ENCODE results near the gene PRM1. TPM values are rescaled to one million over a fixed set of nuclear protein-coding genes. Genes with fewer than 3 reads are reported as not detected.

The PRM1 gene
- total and polyA plus RNA-seq, 2 of the 13 experiments (the other 11 are each of a cell fraction or from before 2014, with no cell fraction given), result not detected

DNA sequence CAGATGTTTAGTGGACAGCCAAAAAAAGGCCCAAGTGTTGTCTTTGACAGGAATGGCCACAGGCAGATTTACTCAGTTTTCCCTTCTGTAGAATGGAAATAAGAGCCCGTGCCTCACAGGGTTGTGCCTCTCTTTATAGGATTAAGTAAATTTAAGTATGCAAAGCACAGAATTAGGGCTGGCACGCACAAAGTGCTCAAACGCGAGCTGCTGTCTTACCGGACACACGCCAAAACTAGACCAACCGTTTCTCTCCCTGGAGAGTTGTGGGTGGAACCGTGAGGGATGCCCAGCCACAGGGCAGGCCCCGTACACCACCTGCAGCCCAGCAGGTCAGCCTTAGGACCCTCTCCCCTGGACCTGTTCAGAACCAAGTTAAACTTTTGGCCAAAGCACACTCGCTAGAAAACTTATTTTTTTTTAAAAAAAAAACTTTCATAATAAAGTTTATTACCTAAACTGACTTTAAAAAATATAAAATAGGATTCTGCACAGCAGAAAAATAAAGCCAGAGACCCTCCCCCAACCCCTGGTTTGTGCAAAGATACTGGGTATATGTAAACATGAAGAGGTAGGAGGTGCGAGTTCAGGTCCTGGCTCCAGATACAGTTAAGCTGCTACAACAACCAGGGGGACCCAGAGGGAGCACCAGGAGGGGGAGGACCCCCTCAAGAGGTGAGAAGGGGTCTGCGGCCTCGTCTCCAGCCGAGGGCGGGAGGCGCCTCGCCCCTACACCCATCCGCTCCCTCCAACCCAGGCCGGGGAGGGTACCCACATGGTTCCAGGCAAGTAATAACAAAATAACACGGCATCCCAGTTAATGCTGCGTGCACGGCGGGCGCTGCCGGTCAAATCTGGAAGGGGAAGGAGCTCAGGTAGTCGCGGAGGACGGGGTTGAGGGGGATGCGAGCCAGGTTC is 26.9 kb downstream of the PRM1 start (continued):
- TF ChIP-seq, protein P1, sequence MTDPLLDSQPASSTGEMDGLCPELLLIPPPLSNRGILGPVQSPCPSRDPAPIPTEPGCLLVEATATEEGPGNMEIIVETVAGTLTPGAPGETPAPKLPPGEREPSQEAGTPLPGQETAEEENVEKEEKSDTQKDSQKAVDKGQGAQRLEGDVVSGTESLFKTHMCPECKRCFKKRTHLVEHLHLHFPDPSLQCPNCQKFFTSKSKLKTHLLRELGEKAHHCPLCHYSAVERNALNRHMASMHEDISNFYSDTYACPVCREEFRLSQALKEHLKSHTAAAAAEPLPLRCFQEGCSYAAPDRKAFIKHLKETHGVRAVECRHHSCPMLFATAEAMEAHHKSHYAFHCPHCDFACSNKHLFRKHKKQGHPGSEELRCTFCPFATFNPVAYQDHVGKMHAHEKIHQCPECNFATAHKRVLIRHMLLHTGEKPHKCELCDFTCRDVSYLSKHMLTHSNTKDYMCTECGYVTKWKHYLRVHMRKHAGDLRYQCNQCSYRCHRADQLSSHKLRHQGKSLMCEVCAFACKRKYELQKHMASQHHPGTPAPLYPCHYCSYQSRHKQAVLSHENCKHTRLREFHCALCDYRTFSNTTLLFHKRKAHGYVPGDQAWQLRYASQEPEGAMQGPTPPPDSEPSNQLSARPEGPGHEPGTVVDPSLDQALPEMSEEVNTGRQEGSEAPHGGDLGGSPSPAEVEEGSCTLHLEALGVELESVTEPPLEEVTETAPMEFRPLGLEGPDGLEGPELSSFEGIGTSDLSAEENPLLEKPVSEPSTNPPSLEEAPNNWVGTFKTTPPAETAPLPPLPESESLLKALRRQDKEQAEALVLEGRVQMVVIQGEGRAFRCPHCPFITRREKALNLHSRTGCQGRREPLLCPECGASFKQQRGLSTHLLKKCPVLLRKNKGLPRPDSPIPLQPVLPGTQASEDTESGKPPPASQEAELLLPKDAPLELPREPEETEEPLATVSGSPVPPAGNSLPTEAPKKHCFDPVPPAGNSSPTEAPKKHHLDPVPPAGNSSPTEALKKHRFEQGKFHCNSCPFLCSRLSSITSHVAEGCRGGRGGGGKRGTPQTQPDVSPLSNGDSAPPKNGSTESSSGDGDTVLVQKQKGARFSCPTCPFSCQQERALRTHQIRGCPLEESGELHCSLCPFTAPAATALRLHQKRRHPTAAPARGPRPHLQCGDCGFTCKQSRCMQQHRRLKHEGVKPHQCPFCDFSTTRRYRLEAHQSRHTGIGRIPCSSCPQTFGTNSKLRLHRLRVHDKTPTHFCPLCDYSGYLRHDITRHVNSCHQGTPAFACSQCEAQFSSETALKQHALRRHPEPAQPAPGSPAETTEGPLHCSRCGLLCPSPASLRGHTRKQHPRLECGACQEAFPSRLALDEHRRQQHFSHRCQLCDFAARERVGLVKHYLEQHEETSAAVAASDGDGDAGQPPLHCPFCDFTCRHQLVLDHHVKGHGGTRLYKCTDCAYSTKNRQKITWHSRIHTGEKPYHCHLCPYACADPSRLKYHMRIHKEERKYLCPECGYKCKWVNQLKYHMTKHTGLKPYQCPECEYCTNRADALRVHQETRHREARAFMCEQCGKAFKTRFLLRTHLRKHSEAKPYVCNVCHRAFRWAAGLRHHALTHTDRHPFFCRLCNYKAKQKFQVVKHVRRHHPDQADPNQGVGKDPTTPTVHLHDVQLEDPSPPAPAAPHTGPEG (CRISPR knock-in tag; IDR thresholded peaks at IDR 0.05), result no peak
- peak; percentile 96 for TF ChIP-seq ZC3H13 (CRISPR knock-in tag; IDR thresholded peaks at IDR 0.05)
- TF ChIP-seq, protein P2, sequence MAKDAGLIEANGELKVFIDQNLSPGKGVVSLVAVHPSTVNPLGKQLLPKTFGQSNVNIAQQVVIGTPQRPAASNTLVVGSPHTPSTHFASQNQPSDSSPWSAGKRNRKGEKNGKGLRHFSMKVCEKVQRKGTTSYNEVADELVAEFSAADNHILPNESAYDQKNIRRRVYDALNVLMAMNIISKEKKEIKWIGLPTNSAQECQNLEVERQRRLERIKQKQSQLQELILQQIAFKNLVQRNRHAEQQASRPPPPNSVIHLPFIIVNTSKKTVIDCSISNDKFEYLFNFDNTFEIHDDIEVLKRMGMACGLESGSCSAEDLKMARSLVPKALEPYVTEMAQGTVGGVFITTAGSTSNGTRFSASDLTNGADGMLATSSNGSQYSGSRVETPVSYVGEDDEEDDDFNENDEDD (CRISPR knock-in tag; IDR thresholded peaks at IDR 0.05; ENCODE audit: borderline replicate concordance), result no peak
- 0 out of 2 replicates have a peak, but pooled peaks have one; percentile 44 for TF ChIP-seq KLF15 (CRISPR knock-in tag; IDR thresholded peaks at IDR 0.05; ENCODE audit: borderline replicate concordance)
- TF ChIP-seq, protein P3, sequence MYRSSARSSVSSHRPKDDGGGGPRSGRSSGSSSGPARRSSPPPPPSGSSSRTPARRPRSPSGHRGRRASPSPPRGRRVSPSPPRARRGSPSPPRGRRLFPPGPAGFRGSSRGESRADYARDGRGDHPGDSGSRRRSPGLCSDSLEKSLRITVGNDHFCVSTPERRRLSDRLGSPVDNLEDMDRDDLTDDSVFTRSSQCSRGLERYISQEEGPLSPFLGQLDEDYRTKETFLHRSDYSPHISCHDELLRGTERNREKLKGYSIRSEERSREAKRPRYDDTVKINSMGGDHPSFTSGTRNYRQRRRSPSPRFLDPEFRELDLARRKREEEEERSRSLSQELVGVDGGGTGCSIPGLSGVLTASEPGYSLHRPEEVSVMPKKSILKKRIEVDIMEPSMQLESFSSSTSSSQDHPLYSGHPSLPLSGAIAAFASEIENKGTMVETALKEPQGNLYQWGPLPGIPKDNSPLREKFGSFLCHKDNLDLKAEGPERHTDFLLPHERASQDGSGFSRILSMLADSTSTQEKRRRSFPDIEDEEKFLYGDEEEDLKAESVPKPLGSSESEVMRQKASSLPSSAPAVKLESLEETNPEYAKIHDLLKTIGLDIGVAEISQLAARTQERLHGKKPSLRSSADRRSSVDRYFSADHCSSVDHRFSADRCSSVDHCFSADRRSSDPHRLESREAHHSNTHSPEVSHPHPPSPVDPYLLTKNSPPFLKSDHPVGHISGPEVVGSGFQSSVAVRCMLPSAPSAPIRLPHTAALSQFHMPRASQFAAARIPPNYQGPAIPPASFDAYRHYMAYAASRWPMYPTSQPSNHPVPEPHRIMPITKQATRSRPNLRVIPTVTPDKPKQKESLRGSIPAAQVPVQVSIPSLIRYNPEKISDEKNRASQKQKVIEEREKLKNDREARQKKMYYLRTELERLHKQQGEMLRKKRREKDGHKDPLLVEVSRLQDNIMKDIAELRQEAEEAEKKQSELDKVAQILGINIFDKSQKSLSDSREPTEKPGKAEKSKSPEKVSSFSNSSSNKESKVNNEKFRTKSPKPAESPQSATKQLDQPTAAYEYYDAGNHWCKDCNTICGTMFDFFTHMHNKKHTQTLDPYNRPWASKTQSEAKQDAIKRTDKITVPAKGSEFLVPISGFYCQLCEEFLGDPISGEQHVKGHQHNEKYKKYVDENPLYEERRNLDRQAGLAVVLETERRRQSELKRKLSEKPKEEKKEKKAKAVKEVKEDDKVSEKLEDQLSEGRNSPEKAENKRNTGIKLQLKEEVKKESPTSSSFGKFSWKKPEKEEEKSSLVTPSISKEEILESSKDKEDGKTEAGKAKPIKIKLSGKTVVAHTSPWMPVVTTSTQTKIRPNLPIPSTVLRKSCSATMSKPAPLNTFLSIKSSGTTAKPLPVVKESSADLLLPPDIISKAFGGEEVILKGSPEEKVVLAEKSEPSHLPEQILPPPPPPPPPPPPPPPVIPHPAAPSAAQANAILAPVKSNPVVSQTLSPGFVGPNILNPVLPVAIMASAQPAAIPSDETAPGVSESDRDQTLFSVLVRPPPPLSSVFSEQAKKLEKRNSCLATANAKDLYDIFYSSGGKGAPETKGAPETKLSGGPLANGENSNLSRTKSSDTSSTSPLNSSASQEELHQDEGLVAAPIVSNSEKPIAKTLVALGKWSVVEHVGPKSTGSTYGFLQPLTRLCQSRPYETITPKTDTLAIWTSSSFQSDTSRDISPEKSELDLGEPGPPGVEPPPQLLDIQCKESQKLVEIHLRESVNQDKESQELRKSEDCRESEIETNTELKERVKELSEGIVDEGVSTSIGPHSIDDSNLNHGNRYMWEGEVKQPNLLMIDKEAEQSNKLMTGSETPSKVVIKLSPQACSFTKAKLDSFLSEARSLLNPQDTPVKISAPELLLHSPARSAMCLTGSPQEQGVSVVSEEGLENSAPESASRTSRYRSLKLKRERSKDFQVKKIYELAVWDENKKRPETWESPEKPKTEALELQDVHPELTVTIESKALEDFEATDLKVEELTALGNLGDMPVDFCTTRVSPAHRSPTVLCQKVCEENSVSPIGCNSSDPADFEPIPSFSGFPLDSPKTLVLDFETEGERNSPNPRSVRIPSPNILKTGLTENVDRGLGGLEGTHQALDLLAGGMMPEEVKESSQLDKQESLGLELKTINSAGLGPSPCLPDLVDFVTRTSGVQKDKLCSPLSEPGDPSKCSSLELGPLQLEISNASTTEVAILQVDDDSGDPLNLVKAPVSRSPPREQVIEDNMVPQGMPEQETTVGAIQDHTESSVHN (CRISPR knock-in tag; IDR thresholded peaks at IDR 0.05), result no peak
- no peak for TF ChIP-seq ZNF496 (CRISPR knock-in tag; IDR thresholded peaks at IDR 0.05; ENCODE audit: insufficient replicate concordance)
- no peak for TF ChIP-seq SMARCE1 (IDR thresholded peaks at IDR 0.05; ENCODE audit: borderline replicate concordance)
- TF ChIP-seq MIER3 (CRISPR knock-in tag; IDR thresholded peaks at IDR 0.05; ENCODE audit: borderline replicate concordance), result no peak
- no peak for TF ChIP-seq ZNF343 (CRISPR knock-in tag; IDR thresholded peaks at IDR 0.05)
- no peak for TF ChIP-seq ASH2L (IDR thresholded peaks at IDR 0.05; ENCODE audit: insufficient read length, low read depth, low read length)
